HS-5 (cell line): ENCODE results near the gene UBE2R2.
A peak's percentile ranks its signal among the peaks of the same experiment; 100 is the strongest.
"Not testable (repeated sequence)": the region's sequence is repeated elsewhere in the genome, so short reads cannot be mapped to it uniquely, and the experiment has no call there.

Experiments
- DNase-seq: peaks from one replicate; pipeline ENCODE4 v3.0.0-alpha.2; 2012; ENCODE audit warnings: low read depth

UBE2R2 gene

GRCh38 chr9:33927694-33928093, 110.7 kb downstream of the UBE2R2 start:
- DNase-seq, result no peak

GRCh38 chr9:33931326-33931725, 114.4 kb downstream of the UBE2R2 start:
- no peak for DNase-seq

GRCh38 chr9:33932078-33932807, 115.3 kb downstream of the UBE2R2 start:
- no peak for DNase-seq

- no peak for DNase-seq
These were observed 117.4 kb downstream of the UBE2R2 start for GRCh38 chr9:33934188-33934878.

- no peak for DNase-seq
These were observed 123.2 kb downstream of the UBE2R2 start for GRCh38 chr9:33939924-33940874.

- DNase-seq, result peak; percentile 70
These were observed 125.6 kb downstream of the UBE2R2 start for GRCh38 chr9:33942471-33943083.

- DNase-seq, result no peak
These were observed 126.4 kb downstream of the UBE2R2 start for GRCh38 chr9:33943389-33943788.

- DNase-seq, result peak; percentile 88
These were observed 130.0 kb downstream of the UBE2R2 start for GRCh38 chr9:33946779-33947535.

- no peak for DNase-seq
These were observed 133.4 kb downstream of the UBE2R2 start for GRCh38 chr9:33950371-33950770.

GRCh38 chr9:33952066-33952465, 135.1 kb downstream of the UBE2R2 start:
- no peak for DNase-seq

GRCh38 chr9:33956544-33956943, 139.6 kb downstream of the UBE2R2 start:
- DNase-seq, result no peak

GRCh38 chr9:33959725-33960124, 142.8 kb downstream of the UBE2R2 start:
- DNase-seq, result no peak

GRCh38 chr9:33962468-33962867, 145.5 kb downstream of the UBE2R2 start:
- not testable (repeated sequence) for DNase-seq

- DNase-seq, result no peak
These were observed 147.3 kb downstream of the UBE2R2 start for GRCh38 chr9:33964086-33964768.
